Measurements from ENCODE around the gene STAB1.

The STAB1 gene

GRCh38 chr3:52536369-52537164 lies 41.4 kb downstream of the STAB1 start, which contains the start of gene UQCC5:
UQCC5 (plus strand) TSS chr3:52536605; CDS start chr3:52536756, 151 bp downstream.
- DNase-seq: peak; percentile 92

GRCh38 chr3:52537165-52537620 lies 42.1 kb downstream of the STAB1 start:
- no peak for DNase-seq

- DNase-seq: no peak
Measured at GRCh38 chr3:52537726-52538421, 42.7 kb downstream of the STAB1 start.

GRCh38 chr3:52539010-52539653 lies 44.0 kb downstream of the STAB1 start:
- DNase-seq: no peak

DNA sequence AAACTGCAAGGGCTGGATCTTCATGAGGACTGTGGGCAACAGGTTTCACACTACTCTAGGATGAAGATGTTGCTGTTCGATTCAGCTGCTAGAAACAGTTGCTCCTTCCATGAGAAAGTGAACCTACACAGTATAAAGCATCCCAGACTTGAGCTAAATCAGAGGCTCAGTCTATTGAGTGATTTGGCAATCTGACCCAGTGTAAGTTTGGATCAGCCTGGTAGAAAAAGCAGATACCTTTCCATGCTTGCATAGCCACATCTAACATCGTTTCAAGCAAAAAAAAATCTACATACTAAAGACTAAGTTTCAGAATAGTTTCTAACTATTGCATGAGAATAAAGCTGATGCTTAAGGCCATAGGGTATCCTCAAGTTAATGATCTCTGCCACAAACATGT lies 45.9 kb downstream of the STAB1 start:
- DNase-seq: no peak

DNA sequence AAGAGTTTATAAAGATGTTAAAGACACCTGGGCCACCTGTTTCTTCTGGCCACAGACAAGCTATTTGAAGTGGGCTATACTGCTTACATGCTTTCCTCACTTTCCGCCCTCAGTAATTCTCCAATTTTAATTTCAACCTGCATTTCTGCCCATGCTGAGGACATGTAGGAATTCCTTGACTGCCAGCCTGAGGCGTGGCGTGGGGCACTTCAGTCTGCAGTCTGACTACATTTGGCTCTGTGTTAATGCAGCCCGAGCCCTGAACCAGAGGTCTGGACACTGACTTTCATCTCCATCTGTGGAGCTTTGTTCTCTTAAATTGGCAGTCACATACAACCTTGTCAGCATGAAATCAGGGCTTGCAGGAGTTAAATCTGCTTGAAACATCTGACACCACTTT lies 49.8 kb downstream of the STAB1 start:
- DNase-seq: no peak

DNA sequence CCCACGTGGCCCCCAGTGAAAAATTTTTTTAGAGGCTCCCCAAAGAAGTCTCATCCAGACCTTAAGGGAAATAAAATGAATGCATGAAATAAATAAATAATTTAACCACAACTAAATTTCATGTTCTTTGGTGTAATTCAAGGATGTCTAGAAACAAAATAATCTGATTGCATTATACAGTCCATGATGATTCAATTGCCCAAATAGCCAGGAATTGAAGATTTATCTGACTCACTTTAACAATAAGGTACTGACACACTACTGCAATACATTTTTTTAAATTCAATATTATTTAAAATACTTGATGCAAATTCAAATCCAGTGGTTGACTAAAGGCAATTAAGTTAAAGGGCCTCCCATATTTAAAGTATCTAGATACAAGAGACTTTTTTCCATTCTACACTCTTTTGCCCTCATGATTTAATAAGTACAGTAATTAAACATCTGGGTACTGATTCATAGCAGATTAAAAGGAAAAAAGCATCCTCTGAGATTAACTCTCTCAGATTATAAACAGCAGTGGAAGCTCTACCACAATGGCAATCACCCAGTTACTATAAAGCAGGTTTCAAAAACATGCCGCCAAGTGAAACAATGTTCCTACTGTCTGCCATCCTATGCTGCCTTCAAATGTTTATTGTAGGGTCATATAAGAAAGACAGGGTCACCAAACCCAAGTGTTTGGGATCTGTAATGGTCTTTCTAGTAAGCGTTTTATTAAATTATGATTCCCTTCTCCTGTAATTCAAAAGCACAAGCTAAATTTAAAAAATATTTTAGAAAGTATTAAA lies 51.2 kb downstream of the STAB1 start:
- no peak for DNase-seq

GRCh38 chr3:52547143-52547542 lies 52.0 kb downstream of the STAB1 start:
- no peak for DNase-seq

- DNase-seq: no peak
Measured at GRCh38 chr3:52551118-52551517, 56.0 kb downstream of the STAB1 start.

GRCh38 chr3:52552089-52552488 lies 57.0 kb downstream of the STAB1 start:
- DNase-seq: no peak

- DNase-seq: no peak
Measured at GRCh38 chr3:52554026-52554755, 59.1 kb downstream of the STAB1 start.

- no peak for DNase-seq
Measured at GRCh38 chr3:52555056-52555455, 59.9 kb downstream of the STAB1 start.

- DNase-seq: no peak
Measured at GRCh38 chr3:52557011-52557960, 62.1 kb downstream of the STAB1 start.

DNA sequence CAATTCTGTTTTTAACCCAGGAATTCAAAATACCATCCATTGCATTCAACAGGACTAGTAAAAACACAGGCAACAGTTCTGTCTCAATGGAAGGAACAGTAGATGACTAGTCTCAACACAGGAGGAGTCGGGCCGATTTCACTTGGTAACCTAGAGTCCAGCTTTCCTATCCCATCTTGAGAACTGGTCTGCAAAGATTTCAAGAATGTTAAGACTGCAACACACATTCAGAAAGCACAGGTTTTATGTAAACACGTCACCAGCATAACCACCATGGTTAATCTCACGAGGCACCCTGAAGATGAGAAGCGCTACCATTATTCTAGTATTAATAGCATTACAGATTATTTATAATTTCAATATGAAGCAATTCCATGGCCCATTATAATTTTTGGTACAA lies 63.3 kb downstream of the STAB1 start:
- DNase-seq: no peak

GRCh38 chr3:52561028-52561747 lies 66.0 kb downstream of the STAB1 start:
- no peak for DNase-seq

GRCh38 chr3:52563984-52564383 lies 68.8 kb downstream of the STAB1 start:
- DNase-seq: no peak

DNA sequence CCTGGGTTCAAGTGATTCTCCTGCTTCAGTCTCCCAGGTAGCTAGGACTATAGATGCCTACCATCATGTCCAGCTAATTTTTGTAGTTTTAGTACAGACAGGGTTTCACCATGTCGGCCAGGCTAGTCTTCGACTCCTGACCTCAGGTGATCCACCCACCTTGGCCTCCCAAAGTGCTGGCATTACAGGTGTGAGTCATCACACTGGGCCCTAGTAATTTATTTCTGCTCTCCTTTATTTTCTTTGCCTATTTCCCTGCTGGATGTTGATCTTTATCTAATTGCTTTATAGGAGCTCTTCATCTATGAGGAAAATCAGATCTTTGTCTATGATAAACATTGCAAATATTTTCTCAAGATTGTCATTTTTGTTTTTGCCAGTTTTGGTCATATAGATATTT lies 72.9 kb downstream of the STAB1 start:
- DNase-seq: no peak

- DNase-seq: no peak
Measured at GRCh38 chr3:52570076-52570475, 74.9 kb downstream of the STAB1 start.

- no peak for DNase-seq
Measured at GRCh38 chr3:52572221-52572620, 77.1 kb downstream of the STAB1 start.

Data from SHP77 treated with DMSO at 0.1 percent for 48 hours (cell line).